ENCODE data around the gene FBXO15.
A peak's percentile ranks its signal among the peaks of the same experiment; 100 is the strongest.

Gene FBXO15

DNA sequence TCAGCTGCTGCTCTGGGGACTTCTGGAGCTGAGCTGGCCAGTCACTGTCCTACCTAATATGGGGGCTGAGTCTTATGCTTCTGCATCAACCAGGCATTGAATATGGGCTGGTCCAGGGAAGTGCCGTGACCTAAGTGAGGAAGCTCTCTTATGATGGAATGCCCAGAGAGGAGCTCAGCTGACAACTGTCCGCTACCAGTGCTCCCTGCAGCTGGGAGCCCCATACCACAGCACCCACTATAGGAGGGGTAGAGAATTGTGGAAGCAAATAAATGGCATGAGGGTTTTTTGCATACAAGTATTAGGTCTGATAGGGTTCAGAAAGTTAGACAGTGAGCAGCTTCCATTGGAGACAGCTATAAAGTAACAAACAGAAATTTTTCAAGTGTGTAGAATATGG is 5.2 kb upstream of the FBXO15 start:
- DNase-seq: no peak

DNA sequence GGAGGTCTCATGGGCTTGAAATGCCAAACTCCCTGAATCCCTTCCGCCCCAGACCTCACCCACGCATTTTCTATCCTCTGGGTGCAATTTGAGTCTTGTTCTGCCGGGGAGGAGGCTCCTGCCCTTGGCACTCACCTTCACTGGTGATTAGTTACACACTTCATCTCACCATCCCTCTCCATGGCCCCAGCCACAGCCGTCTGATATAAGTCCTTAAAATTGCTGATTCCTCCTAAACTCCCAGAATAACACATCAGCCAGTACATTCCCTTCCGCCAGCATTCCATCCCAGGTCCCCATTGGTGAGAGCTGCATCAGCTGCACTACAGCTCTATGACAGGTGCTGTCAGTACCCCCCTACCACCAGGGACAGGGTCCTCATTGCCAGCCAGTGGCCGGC is 4.6 kb upstream of the FBXO15 start:
- DNase-seq: no peak

DNA sequence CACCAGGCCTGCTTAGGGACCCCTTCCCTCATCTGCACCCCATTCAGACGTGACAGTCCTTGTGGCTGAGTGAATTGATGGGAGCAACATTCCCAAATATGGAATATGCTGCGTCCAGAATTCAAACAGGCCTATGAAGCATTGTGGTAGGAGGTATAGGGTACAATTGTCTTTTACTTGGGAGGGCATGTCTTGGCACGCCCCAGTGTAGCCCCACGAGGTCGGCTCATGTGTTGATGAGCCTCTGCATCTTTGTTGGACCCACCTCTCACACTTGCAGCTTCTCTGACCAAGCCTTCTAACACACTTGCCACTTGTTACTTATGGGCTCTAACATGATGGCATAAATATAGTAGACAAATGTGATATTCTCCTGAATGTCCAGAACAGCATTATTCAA is 2.2 kb upstream of the FBXO15 start:
- DNase-seq: no peak

DNA sequence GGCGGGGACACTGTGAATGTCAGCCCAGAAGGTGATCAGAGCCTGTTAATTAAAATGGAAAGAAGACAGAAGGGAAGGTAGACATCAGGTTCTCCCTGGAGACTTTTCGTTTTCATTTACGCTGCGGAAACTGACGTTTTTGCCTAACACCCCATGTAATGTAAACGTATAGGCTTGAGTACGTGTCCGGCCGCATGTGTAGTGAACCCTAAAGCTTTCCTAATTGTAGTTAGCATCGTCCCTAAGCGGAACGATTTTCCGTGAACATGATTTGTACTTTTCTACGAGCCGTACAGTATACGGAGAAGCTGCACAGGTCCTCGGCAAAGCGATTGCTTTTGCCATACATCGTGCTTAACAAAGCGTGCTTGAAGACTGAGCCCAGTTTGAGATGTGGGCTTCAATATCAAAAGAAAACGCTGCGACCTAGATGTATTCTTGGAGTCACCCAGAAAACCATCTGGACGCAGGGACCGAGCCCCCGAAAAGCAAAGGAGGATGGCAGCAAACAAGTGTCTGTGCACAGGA is 973 bp upstream of the FBXO15 start:
- DNase-seq: no peak

DNA sequence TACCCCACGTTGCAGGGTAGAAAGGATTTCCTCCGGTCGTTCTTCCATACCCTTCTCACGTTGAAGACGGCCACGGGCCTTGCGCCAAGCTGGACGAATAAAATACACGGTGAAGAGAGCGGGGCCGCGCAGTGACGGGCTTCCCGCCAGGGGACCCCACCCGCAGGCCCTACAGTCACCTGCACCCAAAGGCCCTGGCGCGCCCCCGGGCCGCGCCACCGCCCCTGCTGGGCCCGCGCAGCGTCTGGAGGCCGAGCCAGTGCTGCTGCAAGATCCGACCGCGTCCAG is 199 bp downstream of the FBXO15 start:
- DNase-seq: no peak

DNA sequence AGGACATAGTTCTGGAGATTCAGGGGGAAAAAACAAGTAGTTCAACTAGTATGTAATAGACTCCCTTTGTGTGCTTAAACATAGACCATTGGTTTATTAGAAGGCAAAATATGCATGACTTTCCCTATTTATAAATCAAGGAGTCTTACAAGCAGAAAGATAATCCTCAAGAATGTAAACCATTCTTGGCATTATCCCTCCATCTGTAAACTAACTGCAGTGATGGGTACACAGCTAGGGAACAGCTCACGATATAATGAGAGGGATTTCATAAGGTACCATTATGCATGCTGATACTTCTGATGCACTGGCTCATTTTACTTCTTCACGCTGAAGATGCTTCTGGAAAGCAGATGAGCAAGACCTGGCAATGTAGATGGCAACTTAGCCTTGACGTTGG is 878 bp downstream of the FBXO15 start:
- DNase-seq: no peak

DNA sequence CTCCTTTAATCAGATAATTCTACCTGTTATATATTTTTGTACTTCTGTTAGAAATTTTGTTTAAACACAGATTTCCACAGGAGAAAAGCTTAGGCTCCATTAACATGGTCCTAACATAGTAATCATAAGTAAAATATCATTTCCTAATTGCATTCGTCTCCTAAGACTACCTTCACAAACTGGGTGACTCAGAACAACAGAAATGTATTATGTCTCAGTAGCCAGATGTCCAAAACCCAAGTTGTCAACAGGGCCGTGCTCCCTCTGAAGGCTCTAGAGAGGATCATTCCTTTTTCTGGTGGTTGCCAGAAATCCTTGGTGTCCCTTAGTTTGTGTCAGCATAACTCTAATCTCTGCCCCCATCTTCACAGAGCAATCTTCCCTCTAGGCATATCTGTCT is 5.4 kb downstream of the FBXO15 start:
- DNase-seq: no peak

DNA sequence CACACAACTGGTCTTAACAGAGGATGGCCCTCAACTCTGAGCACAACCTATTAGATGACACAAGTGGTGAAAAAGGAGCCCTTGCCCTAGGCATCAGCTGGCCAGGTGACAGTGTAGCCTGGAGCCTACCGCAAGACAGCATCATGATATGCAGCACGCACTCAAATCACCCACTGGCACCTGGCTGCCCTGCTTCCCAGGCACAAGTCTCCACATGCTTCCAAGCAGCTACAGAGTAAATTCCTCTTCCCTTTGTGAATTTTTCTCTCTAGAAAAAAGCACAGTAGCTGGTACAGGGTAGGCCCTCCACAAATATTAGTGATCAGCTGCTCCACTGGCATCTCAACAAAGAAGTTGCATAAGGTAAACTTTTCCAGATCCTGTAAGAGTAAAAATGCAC is 6.0 kb downstream of the FBXO15 start:
- DNase-seq: no peak

DNA sequence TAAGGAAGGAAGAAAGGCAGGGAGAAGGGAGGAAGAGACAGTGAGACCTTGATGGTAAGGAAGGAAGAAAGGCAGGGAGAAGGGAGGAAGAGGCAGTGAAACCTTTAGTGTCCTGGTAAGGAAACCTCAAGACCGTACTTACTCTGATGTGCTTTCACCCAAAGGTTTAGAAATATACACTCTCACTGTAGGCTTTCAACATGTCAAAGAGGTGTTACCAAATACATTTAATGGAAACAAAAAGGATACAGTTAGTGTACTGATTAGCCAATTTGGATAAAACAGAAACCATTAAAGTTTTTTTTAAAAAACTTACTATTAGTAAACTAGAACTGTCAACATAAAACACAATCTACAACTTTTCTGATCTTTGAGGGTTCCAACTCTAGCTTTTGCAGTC is 7.1 kb downstream of the FBXO15 start:
- no peak for DNase-seq

DNA sequence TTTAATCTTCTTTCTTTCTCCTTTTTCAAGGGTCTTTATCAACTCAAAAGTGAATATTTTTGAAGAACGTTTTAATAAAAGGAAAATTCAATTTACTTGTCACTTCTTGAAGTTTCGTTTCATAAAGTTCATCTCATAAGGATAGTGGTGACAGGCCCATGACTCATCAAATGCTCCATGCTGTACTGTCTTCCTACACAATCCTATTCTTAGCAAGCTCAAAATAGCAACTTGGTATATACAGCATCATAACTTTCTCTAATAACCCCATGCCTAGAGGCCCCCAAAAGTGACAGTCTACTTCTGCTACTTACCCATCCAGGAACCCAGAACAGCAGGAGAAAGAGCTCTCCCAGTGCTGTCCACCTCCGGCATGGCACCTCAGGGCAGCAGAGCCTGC is 7.7 kb downstream of the FBXO15 start:
- no peak for DNase-seq

DNA sequence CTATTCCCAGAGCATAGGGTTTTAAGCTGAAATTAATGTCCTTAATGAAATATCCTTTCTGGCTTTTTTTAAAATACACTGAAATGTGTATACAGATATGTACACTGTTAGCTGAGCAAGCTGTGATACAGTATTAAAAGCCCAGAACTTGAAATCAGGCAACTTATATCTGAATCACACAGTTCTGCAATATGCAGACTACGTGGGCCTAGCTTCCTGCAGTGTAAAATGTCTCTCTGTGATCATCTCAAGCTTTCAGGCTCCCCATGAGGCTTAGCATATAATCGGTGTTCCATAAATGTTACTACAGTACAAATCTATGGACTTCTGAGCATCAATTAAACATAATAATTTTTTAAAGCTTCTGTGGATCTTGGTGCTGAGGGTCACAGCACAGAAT is 8.2 kb downstream of the FBXO15 start:
- DNase-seq: no peak

DNA sequence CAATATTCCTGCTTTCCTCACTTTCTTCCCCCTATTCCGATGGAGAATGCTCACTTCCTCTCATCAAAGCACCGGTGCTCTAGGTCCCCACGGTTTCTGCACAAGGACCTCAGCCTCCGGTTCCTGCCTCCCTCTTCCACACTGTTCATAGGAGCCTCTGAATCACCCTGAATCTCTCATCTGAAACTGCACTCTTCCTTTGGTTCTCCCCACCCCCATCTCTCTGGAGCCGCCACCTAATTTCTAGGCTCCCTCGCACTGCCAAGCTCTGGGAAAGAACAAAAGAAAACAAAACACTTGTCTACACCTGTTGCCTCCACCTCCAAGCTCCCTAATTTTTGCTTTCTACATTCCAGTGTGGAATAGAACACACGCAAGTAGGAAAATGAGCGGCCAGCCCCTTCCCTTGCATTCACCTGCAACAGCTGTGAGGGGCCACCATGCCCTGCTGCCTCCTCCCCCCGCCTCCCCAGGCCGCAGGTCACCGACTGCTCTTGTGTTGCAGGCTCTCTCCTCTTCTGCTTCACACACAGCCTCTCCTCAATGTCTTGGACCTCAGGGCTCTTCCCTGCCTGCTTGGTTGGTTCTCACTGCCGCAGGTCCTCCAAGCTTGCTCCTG is 9.6 kb downstream of the FBXO15 start:
- DNase-seq: no peak

DNA sequence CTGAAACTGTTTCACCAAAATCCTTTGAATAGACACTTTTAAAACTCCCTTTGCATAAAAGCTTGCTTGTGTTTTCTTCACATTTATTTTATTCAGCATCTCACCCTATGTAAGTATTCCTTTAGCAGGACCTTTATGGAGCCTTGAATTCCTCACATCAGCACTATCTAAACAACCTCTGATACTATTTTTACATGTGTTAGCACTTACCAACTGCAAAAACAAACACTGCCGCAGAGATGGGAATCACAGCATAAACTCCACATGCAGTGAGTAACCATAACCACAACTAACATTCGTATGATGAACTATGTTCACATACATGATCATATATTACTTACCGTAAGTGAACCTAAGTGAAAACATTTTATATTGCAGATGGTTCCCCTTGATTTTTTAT is 15.4 kb downstream of the FBXO15 start:
- no peak for DNase-seq

DNA sequence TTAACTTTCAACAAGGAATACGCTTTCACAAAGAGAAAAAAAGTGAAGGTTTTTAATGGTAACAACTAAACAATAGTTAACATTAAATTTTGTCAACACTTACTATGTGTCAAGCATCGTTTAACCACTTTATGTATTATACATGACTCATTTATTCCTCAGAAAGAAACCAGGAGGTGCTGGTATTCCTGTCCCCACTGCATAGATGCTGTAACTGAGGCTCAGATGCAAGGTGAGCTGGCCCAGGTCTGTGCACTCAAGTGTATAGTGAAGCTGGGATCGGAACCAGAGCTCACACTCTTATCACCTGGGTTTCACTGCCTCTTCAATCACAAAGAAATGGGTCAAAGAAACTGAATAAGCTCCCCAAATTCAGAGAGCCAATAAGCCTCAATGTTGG is 16.5 kb downstream of the FBXO15 start:
- no peak for DNase-seq

DNA sequence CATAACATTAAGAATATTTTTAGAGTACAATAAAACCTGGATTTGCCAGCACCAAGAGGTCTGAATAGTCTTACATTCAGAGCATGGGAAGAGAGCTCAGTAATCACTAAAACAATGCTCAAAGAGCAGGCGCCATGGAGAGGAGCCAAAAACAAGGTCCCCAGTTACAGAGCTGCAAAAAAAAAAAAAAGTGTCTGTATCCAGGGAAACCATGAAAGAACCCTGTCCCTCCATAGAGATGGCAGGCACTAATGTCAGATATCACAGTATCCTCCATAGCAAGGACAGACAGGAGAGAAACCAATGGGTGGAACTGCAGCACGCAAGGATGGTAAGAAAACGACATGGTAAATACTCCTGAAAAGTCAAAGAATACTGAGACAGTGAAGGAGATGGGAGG is 19.5 kb downstream of the FBXO15 start:
- no peak for DNase-seq

DNA sequence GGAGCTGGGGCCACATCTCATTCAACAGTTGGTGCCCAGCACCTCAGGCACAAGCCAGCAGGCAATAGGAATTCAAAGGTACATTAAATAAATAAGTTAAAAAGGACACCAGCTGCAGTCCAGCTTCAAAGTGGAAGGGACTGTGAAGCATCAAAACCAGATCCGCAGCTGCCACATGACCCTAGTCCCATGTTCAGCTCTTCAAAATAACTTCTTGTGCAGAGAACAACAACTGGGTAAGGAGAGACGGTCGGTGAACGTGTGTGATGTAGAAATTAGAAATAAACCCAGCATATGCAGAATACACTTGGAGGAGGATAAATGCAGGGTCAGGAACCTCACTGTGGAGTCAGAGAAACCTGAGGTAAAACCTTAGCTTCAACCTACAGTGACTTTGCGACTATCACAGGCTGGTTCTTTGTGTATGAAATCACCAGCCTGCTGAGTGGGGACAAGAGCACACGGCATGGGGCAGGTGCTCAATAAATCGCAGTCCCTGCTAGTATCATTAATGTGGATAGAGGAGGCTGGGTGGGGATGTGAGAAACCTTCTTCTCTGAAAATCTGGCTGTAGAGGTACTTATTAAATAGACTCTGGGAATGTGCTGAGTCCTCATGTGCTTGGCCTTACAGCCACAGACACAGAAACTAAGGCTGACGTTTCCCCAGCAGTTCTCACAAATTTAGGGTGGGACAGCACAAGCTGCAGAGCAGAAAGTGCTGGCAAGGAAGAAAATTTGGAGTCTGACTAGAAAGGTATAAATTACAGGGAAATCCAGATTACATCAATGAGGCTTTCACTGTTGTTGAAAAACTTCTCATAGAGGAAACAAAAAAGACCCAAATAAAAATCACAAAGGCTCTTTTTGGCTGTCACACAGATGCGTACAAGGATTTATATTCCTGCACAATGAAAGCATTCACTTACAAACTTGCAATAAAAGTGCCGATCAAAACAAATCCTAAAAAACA is 20.7 kb downstream of the FBXO15 start:
- DNase-seq: no peak

DNA sequence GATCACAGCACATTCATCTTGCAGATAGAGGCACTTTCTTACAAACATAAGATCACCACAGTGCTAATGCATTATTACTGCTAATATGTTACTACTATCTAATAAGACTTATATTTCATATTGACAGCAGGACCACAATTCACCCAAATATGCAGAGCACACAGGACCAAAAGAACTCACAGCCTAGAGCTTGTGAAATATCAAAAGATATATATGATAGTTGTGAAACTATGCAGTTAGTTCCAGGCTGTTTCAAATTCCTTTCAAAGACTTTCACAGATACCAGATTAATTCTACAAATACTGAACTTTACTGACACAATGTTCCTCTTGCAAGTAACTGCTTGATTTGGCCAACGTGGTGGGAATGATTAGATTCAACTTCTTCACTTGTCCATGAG is 23.0 kb downstream of the FBXO15 start:
- no peak for DNase-seq

DNA sequence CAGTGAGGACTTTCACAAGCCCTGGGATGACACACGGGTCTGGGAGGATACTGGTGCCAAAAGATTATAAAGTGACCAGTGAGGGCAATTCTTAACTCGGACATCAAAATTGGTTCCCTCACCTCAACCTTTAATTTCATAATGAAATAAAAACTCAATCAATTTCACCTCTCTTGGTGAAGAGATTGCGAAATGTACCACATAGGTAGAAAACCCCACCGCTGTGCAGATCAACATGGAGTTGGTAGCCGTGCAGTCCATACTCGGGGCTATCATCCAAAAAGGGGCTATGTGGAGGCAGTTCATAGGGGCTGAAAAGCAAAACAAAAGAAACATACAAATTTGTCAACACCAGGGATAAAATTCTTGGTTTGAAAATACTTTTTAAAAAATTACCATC is 24.4 kb downstream of the FBXO15 start:
- DNase-seq: no peak

DNA sequence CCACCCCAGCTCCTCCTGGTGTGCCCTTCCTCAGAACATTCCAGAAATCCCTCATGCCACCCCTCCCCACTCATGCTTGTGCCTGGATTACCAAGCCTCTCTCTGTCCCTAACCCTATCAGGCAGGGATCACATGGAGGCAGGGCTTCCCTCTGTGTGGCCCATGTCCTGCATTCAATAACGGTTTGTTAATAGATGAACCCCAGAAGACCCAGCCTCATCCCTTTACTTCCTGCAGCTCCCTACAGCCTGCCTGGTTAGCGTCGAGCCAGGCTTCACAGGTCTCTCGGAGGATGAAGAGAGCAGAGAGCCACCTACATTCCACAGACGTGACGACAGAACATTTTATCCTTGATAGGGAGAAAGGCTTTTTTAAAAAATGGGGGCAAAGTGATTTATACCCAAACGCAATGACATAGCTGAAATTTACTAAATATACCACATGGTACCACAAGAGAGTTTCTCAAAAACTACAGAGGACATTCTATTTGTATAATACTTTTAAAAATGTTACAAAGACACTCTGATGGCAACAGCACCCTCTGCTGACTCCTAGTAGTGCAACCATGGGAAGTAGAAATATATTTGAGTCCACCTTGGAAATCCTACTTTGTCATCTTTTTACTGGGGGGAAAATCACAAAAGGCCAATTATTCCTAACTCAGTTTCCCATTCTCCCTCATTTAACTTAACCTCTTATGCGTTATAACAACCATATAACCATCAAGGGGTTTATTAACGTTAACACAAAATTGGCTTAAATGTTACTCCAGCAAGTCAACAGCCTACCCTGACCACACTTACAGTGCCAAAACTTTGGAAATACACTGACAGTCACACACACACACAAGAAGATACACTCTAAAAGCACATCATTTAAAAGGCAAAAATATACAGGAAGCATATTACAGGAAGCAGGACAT is 30.7 kb downstream of the FBXO15 start:
- peak; percentile 8 for DNase-seq

DNA sequence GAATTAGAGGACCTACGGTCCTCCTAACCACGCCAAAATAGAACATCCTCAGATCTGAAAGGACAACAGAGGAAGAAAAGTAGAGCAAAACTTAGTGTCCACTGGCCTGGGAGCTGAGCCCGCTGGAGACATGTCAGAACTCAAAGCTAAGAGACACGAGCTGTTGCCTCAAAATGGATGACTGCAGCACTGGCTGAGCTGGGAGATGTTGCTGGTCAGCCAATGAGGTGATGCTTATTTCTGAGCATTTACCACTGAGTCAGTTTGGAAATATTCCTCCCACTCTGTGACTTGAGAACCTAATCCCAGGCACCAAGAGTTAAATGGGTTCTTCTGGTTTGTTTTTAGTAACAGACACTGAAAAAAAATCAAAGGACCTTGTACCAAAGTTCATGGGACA is 32.6 kb downstream of the FBXO15 start:
- no peak for DNase-seq

DNA sequence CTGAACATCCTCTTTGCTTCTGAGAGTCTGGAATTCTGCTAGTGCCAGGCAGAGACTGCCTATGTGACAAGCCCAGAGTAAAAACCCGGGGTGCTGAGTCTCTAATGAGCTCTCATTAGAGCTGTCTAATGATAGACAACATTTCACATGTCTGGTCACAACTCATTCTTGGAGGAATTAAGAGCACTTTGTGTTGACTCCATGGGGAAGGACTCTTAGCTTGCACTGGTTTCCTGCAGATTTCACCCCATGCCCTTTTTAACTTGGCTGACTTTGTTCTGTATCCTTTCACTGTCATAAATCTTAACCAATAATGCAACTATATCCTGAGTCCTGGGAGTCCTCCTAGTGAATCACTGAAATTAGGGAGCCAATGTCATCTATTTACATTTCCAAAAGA is 33.5 kb downstream of the FBXO15 start:
- no peak for DNase-seq

DNA sequence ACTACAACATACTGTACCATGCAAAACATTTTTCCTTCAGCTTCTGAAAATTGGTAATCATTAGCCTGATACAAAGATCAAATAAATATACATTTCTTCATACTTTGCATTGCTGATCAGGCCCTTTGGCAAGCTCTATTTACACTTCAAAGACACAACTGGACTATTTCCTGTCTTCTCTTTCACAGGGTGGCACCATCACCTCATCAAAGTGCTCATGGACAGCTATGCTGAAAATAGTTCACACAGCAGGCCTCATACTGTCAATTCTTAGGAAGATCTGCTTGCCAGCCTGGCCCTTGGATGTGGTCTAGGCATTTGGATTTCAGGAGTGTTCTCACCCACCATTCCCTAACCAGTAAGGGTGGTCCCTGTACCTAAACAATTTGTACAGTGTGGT is 33.9 kb downstream of the FBXO15 start:
- no peak for DNase-seq

DNA sequence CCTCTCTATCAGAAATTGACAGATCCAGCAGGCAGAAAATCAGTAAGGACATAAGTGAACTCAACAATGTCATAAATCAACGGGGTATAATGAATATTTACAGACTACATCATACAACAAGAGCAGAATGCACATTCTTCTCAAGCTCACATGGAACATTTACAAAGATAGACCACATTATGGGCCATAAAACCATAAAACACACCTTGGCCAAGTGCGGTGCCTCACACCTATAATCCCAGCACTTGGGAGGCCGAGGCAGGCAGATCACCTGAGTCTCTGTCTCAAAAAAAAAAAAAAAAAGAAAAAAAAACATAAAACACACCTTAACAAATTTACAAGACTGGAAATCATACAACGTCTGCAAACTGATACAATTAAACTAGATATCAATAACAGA is 36.7 kb downstream of the FBXO15 start:
- no peak for DNase-seq

DNA sequence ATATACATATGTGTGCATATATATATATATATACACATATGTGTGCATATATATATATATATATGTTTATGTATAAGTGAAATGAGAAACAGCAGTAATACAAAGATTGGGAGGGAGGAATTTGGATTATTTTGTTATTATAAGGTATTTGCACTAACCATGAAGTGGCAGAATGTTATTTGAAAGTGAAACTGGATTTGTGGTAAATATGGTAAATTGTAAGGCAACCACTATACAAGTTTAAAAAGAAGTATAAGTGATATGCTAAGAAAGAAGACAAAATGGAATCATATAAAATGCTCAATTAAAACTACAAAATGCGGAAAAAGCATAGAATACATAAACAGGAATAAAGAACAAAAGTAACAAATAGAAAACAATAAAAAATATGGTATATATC is 37.5 kb downstream of the FBXO15 start:
- DNase-seq: no peak
